NCI-H446 treated with DMSO at 0.1 percent for 48 hours (cell line): Measurements from ENCODE around the gene CFAP61.
"Not testable (repeated sequence)": the region's sequence is repeated elsewhere in the genome, so short reads cannot be mapped to it uniquely, and the experiment has no call there.

Experiments
- DNase-seq: peaks from one replicate; lab custom pipeline; 2025; lab: John Stamatoyannopoulos, UW

The CFAP61 gene

GRCh38 chr20:20321917-20322316, 269.6 kb downstream of the CFAP61 start:
- DNase-seq: no peak

DNA sequence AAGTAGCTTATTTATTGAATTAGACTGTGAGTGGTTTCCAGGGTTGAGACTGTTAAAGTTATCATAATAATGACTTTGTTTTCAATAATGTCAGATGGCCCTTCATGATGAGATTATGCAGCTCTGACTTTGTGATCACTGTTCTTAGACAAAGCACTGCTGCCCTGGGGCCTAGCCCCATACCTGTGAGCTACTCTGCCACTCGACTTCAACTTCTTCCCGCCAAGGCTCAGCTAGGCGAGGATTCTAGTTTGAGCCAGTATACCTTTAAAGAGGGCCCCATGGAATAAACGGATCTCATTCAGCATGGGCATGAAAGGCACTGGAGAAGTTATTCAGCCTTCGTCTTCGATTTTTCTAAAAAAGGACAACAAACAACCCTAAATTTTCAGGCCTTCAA, 270.6 kb downstream of the CFAP61 start:
- no peak for DNase-seq

GRCh38 chr20:20327746-20328145, 275.4 kb downstream of the CFAP61 start:
- no peak for DNase-seq

- DNase-seq: no peak
Measured at GRCh38 chr20:20329564-20329963, 277.2 kb downstream of the CFAP61 start.

DNA sequence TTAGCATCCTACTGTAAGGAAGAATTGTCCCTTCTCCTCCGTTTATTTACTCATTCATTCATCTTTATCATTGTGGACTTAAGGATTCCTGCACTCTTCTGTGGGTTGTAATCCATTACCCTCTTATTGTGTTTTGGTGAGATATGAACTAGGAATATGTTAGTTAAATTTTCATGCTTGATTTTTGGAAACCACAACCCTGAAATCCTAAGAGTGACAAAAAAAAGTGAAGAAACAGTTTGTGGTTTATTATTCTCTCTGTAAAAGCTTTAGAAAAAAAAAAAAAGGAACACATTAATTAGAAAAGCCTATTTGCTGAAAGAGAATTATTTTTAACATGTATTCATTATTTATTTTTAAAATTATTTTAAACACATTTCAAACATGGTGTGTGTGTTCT, 278.8 kb downstream of the CFAP61 start:
- no peak for DNase-seq

GRCh38 chr20:20331817-20332216, 279.5 kb downstream of the CFAP61 start:
- no peak for DNase-seq

- DNase-seq: no peak
Measured at GRCh38 chr20:20333866-20334265, 281.5 kb downstream of the CFAP61 start.

- DNase-seq: no peak
Measured at GRCh38 chr20:20334489-20334888, 282.2 kb downstream of the CFAP61 start.

GRCh38 chr20:20338133-20338730, 285.9 kb downstream of the CFAP61 start:
- no peak for DNase-seq

GRCh38 chr20:20340443-20340842, 288.1 kb downstream of the CFAP61 start:
- DNase-seq: no peak

DNA sequence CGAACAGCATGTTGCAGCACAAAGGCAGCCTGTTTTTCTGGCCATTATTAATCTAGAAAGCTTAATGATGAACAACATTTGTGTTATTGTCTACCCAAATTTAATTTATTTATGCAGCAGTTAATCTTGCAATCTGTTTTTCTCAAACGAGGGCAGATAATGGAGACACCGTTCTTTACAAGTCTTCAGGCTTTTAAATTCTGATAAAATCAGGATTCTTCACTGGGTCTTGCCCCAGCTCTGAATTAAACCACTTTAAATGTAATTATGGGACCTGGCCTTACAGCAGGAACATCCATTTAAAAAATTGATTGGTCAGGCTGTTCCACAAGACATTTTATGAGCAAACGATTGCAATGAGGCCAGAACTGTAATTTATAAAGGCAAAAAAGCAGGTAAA, 289.0 kb downstream of the CFAP61 start:
- DNase-seq: no peak

DNA sequence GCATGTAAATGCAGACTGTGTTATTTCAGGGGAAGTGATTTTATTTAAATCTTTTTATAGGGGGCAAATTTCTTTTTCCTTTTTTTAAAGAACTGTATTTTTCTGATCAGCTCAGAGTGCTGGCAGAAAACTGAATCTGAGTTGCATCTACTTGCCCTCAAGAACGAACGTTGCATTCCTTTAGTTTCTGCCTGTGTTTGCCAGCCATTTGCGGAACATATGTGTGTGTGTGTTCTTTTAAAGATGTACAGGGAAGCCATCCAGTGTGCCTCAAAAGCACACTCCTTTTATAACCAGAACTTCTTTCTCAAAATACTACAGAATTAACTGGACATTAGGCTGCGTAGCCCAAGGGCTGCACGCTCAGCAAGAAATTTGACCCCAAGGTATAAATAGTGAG, 289.7 kb downstream of the CFAP61 start:
- no peak for DNase-seq

DNA sequence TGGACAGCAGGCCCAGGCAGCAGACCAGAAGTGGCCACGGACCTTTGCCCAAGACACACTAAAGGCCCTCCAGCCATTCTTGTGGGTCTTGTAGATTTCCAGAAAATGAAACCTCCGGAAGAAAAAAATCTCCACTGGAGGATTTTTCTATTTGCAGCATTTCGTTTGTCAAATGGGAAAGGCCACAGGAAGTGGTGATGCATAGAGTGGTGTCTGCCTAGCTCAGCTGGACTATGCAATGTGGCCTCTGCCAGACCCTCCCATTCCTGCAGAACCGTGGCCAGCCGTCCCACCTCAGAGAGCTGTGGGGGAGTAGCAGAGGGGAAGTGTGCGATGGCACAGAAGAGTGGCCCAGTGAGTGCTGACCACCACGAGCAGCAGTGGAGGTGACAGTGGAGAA, 291.6 kb downstream of the CFAP61 start:
- DNase-seq: no peak

- DNase-seq: no peak
Measured at GRCh38 chr20:20344476-20344875, 292.1 kb downstream of the CFAP61 start.

- DNase-seq: no peak
Measured at GRCh38 chr20:20353576-20353975, 301.2 kb downstream of the CFAP61 start.

GRCh38 chr20:20355503-20355902, 303.2 kb downstream of the CFAP61 start:
- not testable (repeated sequence) for DNase-seq

GRCh38 chr20:20358801-20359200, 306.5 kb downstream of the CFAP61 start:
- DNase-seq: no peak

GRCh38 chr20:20359628-20360027, 307.3 kb downstream of the CFAP61 start:
- no peak for DNase-seq

GRCh38 chr20:20360464-20360863, 308.1 kb downstream of the CFAP61 start:
- DNase-seq: peak; percentile 65

DNA sequence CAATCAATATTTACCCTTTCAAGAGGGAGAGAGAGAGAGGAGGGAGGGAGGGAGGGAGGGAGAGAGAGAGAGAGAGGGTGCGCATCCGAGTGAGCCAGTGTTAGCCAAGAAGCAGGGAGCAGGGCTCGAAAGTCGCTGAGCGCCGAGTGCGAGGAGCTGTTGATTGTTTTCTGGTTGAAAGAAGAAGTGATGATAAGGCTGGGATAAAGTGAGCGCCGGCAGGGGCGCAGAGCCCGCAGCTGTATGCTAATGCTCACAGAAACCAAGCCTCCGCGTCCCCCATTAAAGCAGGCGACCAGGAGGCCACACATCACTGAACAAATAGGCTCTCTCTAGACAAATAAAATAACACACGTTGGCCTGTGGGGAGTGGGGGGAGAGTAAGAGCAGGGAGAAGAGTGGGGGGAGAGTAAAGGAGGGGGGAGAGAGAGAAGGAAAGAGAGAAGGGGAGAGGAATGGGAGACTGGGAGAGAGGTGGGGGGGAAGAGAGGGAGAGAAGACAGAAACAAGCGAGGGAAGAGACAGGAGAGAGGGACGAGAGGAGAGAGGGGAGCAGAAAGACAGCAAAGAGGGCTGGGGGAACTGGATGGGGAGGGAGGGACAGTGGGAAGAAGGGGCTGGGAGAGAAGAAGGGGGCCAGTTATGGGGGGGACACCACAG, 310.6 kb downstream of the CFAP61 start:
- DNase-seq: peak; percentile 75

DNA sequence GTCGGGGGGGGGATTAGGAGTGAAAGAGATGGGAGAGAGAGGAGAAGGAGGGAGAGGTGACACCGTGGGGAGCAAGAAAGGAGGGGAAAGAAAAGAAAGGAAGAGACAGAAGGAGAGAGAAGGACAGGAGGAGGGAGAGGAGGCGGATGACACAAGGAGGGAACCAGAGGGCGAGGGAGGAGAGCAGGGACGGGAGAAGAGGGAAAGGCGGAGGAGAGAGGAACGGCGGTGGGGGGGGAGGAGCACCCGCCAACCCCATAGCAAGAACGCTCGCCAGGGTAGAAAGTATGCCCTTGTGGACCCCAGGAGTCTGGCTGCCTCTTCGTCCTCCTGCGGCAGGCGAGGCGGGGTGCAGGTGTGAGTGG, 311.1 kb downstream of the CFAP61 start:
- no peak for DNase-seq

- no peak for DNase-seq
Measured at GRCh38 chr20:20363799-20364592, 311.7 kb downstream of the CFAP61 start.
